SK-N-SH treated with all-trans-retinoic acid at 6 μM for 48 hours (cell line): ENCODE measurements around the gene MYL10.

ENCODE experiments used
- CSDC2 ChIP-seq: fragments of 250-450 bp; sonication (Bioruptor Pico); IDR thresholded peaks from 2 replicates; pipeline ENCODE4 v1.5.0; 2020; ENCODE audit warnings: mild to moderate bottlenecking, moderate library complexity
- PATZ1 ChIP-seq: fragments of 250-450 bp; sonication (Bioruptor Pico); IDR thresholded peaks from 2 replicates; pipeline ENCODE4 v1.8.0; 2020; ENCODE audit warnings: mild to moderate bottlenecking, moderate library complexity, borderline replicate concordance
- RARB ChIP-seq: fragments of 250-450 bp; sonication (Bioruptor Pico); IDR thresholded peaks from 2 replicates; pipeline ENCODE4 v1.8.0; 2021; ENCODE audit warnings: mild to moderate bottlenecking, moderate library complexity
- TOX ChIP-seq: fragments of 250-450 bp; sonication (Bioruptor Pico); IDR thresholded peaks from 2 replicates; pipeline ENCODE4 v1.8.0; 2021; ENCODE audit warnings: mild to moderate bottlenecking, moderate library complexity, borderline replicate concordance
- ZFP3 ChIP-seq: fragments of 250-450 bp; sonication (Bioruptor Pico); IDR thresholded peaks from 2 replicates; pipeline ENCODE4 v1.5.0; 2020; ENCODE audit warnings: mild to moderate bottlenecking, moderate library complexity
- ZNF8 ChIP-seq: fragments of 450-650 bp; formaldehyde crosslinking; IDR thresholded peaks from 2 replicates; pipeline ENCODE4 v1.5.0; 2020; ENCODE audit warnings: mild to moderate bottlenecking, moderate library complexity

DNA sequence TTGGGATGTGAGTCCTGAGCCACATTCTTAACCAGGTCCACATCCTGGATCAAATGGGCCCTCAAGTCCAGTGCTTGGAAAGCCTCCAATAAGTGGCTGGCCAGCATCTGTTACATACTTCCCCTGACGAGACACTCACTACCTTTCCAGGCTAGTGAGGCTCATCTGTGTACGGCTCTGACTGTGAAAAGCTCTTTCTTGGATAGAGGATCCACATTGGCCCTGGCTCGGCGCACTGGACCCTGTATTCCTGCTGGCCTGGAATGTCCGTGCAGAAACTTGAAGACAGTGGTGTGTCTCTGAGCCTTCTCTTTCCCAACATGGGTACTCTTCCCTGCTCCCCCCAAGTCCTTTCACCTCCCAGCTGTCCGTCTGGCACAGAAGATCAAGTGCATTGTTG lies 35.5 kb downstream of the MYL10 start:
- TF ChIP-seq TOX (CRISPR knock-in tag) (no peak), CSDC2 (CRISPR knock-in tag) (no peak), PATZ1 (CRISPR knock-in tag) (no peak), ZFP3 (CRISPR knock-in tag) (no peak), ZNF8 (no peak), RARB (no peak)
